Hepatocyte (in vitro differentiated cells): ENCODE data around the gene ADAMTSL1.

Experiments
- CTCF ChIP-seq: fragments of 200-600 bp; sonication (generic); IDR thresholded peaks from 2 replicates; pipeline ENCODE4 v1.5.1; 2016; ENCODE audit warnings: antibody characterized with exemption, mild to moderate bottlenecking; ENCODE audit not compliant: poor library complexity
- EZH2 ChIP-seq: fragments of 200-600 bp; sonication (generic); IDR thresholded peaks from 2 replicates; pipeline ENCODE4 v1.6.1; 2016; ENCODE audit warnings: antibody characterized with exemption, mild to moderate bottlenecking, borderline replicate concordance

- TF ChIP-seq CTCF (no peak), EZH2 (no peak)
Measured at GRCh38 chr9:18728642-18729041, 254.7 kb downstream of the ADAMTSL1 start.
